ENCODE results near the gene SEC31B.

SEC31B gene

DNA sequence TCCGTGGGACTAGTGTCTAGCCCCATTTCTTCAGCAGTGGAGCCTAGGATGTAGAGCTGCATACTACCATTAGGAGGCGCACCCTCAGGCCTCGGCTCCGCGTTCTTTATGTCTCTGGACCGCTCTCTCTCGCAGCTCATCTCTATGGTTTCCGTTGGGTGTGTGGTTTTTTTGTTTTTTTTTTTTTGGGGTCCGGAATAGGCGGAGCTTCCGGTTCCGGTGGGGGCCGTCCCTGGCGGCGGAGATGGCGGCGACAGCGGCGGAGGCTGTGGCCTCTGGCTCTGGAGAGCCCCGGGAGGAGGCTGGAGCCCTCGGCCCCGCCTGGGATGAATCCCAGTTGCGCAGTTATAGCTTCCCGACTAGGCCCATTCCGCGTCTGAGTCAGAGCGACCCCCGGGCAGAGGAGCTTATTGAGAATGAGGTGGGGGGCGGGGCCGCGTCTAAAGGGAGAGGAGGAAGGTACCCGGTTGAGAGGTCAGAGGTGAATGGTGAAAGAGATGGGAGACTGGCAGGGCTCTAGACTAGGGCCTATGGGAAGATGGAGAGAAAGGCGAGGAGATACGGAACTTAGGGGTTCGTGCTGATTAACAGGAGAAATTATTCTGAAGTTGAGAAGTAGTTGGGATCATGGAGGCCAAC lies 16.2 kb upstream of the SEC31B start, which contains the start of gene HIF1AN:
TSS of gene HIF1AN (plus strand) at position 229 of the 639 bp plus-strand sequence. CDS start at position 245, 16 bp downstream.
- Histone ChIP-seq H3K27me3 (ENCODE audit: insufficient read depth, low read length) (no peaks in the 10 kb centered on the region), H3K4me1 (ENCODE audit: insufficient read depth, low read length, severe bottlenecking) (peaks cover 27% of the 10 kb centered on the region), H3K9me2 (ENCODE audit: low read depth, low read length) (no peaks in the 10 kb centered on the region), H2AFZ (ENCODE audit: low read length) (peak within 1 kb of the TSS; percentile 98; the same call in 1 of the 2 replicates), H3K9ac (ENCODE audit: low read length) (peak within 1 kb of the TSS; percentile 67), H3K9me3 (ENCODE audit: low read length) (no peaks in the 10 kb centered on the region), H3K36me3 (ENCODE audit: insufficient read depth, low read length) (peaks cover 21% of the 10 kb centered on the region), H3K4me3 (ENCODE audit: low read depth, low read length, poor library complexity, severe bottlenecking) (peak within 1 kb of the TSS; percentile 76), H3K79me2 (ENCODE audit: insufficient read depth, low read length) (peaks cover 8% of the 10 kb centered on the region; the same call in 1 of the 2 replicates), H3K4me2 (ENCODE audit: low read length) (peak within 1 kb of the TSS; percentile 77), H3F3A (ENCODE audit: insufficient read depth, low read length) (no peaks in the 10 kb centered on the region), H3K27ac (ENCODE audit: low read depth, low read length, poor library complexity, severe bottlenecking) (no peak within 1 kb of the TSS), H4K20me1 (ENCODE audit: insufficient read depth, low read length) (no peaks in the 10 kb centered on the region)
- no peak for TF ChIP-seq EZH2 (IDR thresholded peaks at IDR 0.05; ENCODE audit: borderline replicate concordance, low read length)
- TF ChIP-seq, protein P1, sequence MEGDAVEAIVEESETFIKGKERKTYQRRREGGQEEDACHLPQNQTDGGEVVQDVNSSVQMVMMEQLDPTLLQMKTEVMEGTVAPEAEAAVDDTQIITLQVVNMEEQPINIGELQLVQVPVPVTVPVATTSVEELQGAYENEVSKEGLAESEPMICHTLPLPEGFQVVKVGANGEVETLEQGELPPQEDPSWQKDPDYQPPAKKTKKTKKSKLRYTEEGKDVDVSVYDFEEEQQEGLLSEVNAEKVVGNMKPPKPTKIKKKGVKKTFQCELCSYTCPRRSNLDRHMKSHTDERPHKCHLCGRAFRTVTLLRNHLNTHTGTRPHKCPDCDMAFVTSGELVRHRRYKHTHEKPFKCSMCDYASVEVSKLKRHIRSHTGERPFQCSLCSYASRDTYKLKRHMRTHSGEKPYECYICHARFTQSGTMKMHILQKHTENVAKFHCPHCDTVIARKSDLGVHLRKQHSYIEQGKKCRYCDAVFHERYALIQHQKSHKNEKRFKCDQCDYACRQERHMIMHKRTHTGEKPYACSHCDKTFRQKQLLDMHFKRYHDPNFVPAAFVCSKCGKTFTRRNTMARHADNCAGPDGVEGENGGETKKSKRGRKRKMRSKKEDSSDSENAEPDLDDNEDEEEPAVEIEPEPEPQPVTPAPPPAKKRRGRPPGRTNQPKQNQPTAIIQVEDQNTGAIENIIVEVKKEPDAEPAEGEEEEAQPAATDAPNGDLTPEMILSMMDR (IDR thresholded peaks at IDR 0.05; ENCODE audit: low read length): peak; percentile 72

DNA sequence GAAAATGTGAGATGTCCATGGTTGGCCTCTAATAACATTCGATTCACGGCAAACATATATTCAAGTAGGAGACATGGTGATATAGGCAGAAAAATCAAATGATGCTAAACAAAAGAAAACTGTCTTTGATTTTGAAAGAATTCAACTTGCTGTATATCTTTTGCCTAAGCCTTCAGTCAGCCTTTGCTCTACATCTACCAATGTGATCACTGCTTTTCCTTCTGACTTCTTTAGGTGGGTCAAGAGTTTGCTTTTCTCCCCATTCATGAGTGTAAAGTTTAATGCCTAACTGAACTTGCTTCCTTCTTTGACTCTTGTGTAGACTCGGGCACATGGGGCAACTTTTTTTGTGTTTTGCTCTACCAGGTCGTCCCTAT lies 15.7 kb upstream of the SEC31B start:
- Histone ChIP-seq H4K20me1 (ENCODE audit: insufficient read depth, low read length) (no peaks in the 10 kb centered on the region), H3K27ac (ENCODE audit: low read depth, low read length, poor library complexity, severe bottlenecking) (no peak overlapping the region), H3K4me1 (ENCODE audit: insufficient read depth, low read length, severe bottlenecking) (peaks cover 31% of the 10 kb centered on the region), H3K9ac (ENCODE audit: low read length) (peak overlapping the region; percentile 67), H3K27me3 (ENCODE audit: insufficient read depth, low read length) (no peaks in the 10 kb centered on the region), H3K9me3 (ENCODE audit: low read length) (no peaks in the 10 kb centered on the region), H3K4me3 (ENCODE audit: low read depth, low read length, poor library complexity, severe bottlenecking) (peak overlapping the region; percentile 76), H3F3A (ENCODE audit: insufficient read depth, low read length) (no peaks in the 10 kb centered on the region), H3K79me2 (ENCODE audit: insufficient read depth, low read length) (peaks cover 8% of the 10 kb centered on the region; the same call in 1 of the 2 replicates), H3K36me3 (ENCODE audit: insufficient read depth, low read length) (peaks cover 16% of the 10 kb centered on the region; the same call in 1 of the 2 replicates), H2AFZ (ENCODE audit: low read length) (peak overlapping the region; percentile 98; the same call in 1 of the 2 replicates), H3K4me2 (ENCODE audit: low read length) (peak overlapping the region; percentile 62), H3K9me2 (ENCODE audit: low read depth, low read length) (no peaks in the 10 kb centered on the region)
- TF ChIP-seq, protein P1 (IDR thresholded peaks at IDR 0.05; ENCODE audit: low read length): no peak
- no peak for TF ChIP-seq EZH2 (IDR thresholded peaks at IDR 0.05; ENCODE audit: borderline replicate concordance, low read length)

DNA sequence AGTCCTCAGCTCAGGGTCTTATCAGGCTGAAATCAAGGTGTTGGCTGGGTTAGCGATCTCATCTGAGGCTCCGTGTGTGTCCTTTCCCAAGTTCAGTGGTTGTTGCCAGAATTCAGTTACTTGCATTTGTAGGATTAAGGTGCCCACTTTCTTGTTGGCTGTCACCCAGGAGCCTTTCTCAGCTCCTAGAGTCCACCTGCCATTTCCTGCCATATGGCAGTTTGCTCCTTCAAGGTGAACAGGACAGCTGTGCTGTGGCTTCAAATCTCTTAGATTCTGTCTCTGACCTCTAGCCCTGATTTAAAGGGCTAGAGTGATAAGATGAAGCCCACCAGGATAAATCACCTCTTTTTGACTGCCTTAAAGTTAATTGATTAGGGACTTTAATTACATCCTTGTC lies 15.1 kb upstream of the SEC31B start:
- H3K4me2 ChIP-seq (ENCODE audit: low read length): no peak overlapping the region

More for the DNA sequence above, 15.1 kb upstream of the SEC31B start:
- Histone ChIP-seq H4K20me1 (ENCODE audit: insufficient read depth, low read length) (no peaks in the 10 kb centered on the region), H3K4me1 (ENCODE audit: insufficient read depth, low read length, severe bottlenecking) (peaks cover 35% of the 10 kb centered on the region), H3K9me3 (ENCODE audit: low read length) (no peaks in the 10 kb centered on the region), H3K4me3 (ENCODE audit: low read depth, low read length, poor library complexity, severe bottlenecking) (no peak overlapping the region), H3K9me2 (ENCODE audit: low read depth, low read length) (no peaks in the 10 kb centered on the region), H3K27ac (ENCODE audit: low read depth, low read length, poor library complexity, severe bottlenecking) (no peak overlapping the region), H3F3A (ENCODE audit: insufficient read depth, low read length) (no peaks in the 10 kb centered on the region), H2AFZ (ENCODE audit: low read length) (no peak overlapping the region), H3K27me3 (ENCODE audit: insufficient read depth, low read length) (no peaks in the 10 kb centered on the region), H3K9ac (ENCODE audit: low read length) (no peak overlapping the region), H3K36me3 (ENCODE audit: insufficient read depth, low read length) (peaks cover 15% of the 10 kb centered on the region; the same call in 1 of the 2 replicates), H3K79me2 (ENCODE audit: insufficient read depth, low read length) (peaks cover 8% of the 10 kb centered on the region; the same call in 1 of the 2 replicates)
- TF ChIP-seq EZH2 (IDR thresholded peaks at IDR 0.05; ENCODE audit: borderline replicate concordance, low read length): no peak
- TF ChIP-seq, protein P1 (IDR thresholded peaks at IDR 0.05; ENCODE audit: low read length): no peak

Data from OCI-LY1 (cell line).